Mucosa of descending colon (tissue), 3 donors: Measurements from ENCODE around the gene LPCAT1. TPM values are rescaled to one million over a fixed set of nuclear protein-coding genes. Genes with fewer than 3 reads are reported as not detected.

ENCODE experiments used
- ATAC-seq: fragments of 200-7000 bp; cut with Tn5 transposase; one replicate; pipeline ENCODE4 v1.9.1; 2020; ENCODE audit warnings: mild to moderate bottlenecking, moderate library complexity
- DNase-seq, 3 donors: peaks; one replicate each; pipeline ENCODE4 v3.0.0-alpha.2; 2020
- H3K36me3 ChIP-seq: fragments of 200-600 bp; one replicate; pipeline ENCODE4 v1.8.0; 2021; ENCODE audit warnings: low read depth, mild to moderate bottlenecking
- H3K4me1 ChIP-seq: fragments of 200-600 bp; one replicate; pipeline ENCODE4 v1.8.0; 2021; ENCODE audit warnings: low read depth, mild to moderate bottlenecking
- H3K4me3 ChIP-seq: fragments of 200-600 bp; one replicate; pipeline ENCODE4 v1.8.0; 2021; ENCODE audit warnings: mild to moderate bottlenecking
- H3K9me3 ChIP-seq: fragments of 200-600 bp; one replicate; pipeline ENCODE4 v1.8.0; 2021; ENCODE audit warnings: mild to moderate bottlenecking
- CTCF ChIP-seq: fragments of 200-600 bp; IDR thresholded peaks from one replicate; pipeline ENCODE4 v1.8.0; 2022; ENCODE audit warnings: antibody characterized with exemption, mild to moderate bottlenecking
- intact Hi-C, 2 donors: fragments of 100-400 bp; cut with DNase I in 1 of 2; cut with micrococcal nuclease in 1 of 2; formaldehyde crosslinking; loops; one replicate each; pipeline versions ENCODE4 v1.11.0 to v1.11.1; 2022; cut with DNase I, micrococcal nuclease
- total RNA-seq, 3 donors: library from RNA; stranded (reverse); fragmentation: NEBNext Ultra II Directional in 2 of 3; extraction: Animal tissue kit (Norgen Biotek cat#: 25700) in 2 of 3; gene quantifications; one replicate each; pipeline versions ENCODE4 v1.2.1 to v1.2.4, GENCODE V29; 2021 to 2023
- donor health status: DM: no; HTN: no; CAD: no; lungs with moderate emphysema.
- donor health status: DM: no; HTN: no; CAD: no.
- donor health status: DM: no; HTN: yes; CAD: no.

The LPCAT1 gene
- total RNA-seq, 3 donors from 2014 or later: 6.7 to 27.2 (median 26.0) TPM

GRCh38 chr5:1548702-1549474 lies 25.1 kb upstream of the LPCAT1 start:
- Histone ChIP-seq H3K36me3 (no peaks in the 10 kb centered on the region), H3K9me3 (no peaks in the 10 kb centered on the region), H3K4me3 (no peak overlapping the region), H3K4me1 (no peaks in the 10 kb centered on the region)
- DNase-seq (no peak), ATAC-seq (peak; percentile 58)
- intact Hi-C loops: no loop called here
- TF ChIP-seq CTCF: no peak

- no peak overlapping the region for H3K4me3 ChIP-seq
- H3K9me3 ChIP-seq: no peaks in the 10 kb centered on the region
- no peaks in the 10 kb centered on the region for H3K36me3 ChIP-seq
- no peaks in the 10 kb centered on the region for H3K4me1 ChIP-seq
- intact Hi-C loops: no loop called here
- TF ChIP-seq CTCF: no peak
- no peak for DNase-seq
- no peak for ATAC-seq
These were observed 23.9 kb upstream of the LPCAT1 start for GRCh38 chr5:1547655-1548054.

- Histone ChIP-seq H3K36me3 (no peaks in the 10 kb centered on the region), H3K4me1 (no peaks in the 10 kb centered on the region), H3K9me3 (no peaks in the 10 kb centered on the region), H3K4me3 (no peak overlapping the region)
- no peak for TF ChIP-seq CTCF
- ATAC-seq (no peak), DNase-seq (no peak)
- intact Hi-C loops: no loop called here
These were observed 23.5 kb upstream of the LPCAT1 start for GRCh38 chr5:1547236-1547635.

- ATAC-seq (peak; percentile 12), DNase-seq (no peak)
- no peak for TF ChIP-seq CTCF
- Histone ChIP-seq H3K36me3 (no peaks in the 10 kb centered on the region), H3K4me3 (no peak overlapping the region), H3K9me3 (no peaks in the 10 kb centered on the region), H3K4me1 (no peaks in the 10 kb centered on the region)
- intact Hi-C loops: no loop called here
These were observed 22.8 kb upstream of the LPCAT1 start for GRCh38 chr5:1546556-1546955.

- Histone ChIP-seq H3K36me3 (no peaks in the 10 kb centered on the region), H3K4me1 (no peaks in the 10 kb centered on the region), H3K9me3 (no peaks in the 10 kb centered on the region), H3K4me3 (no peak overlapping the region)
- intact Hi-C loops: no loop called here
- no peak for TF ChIP-seq CTCF
- ATAC-seq (peak; percentile 20), DNase-seq (no peak)
These were observed 22.1 kb upstream of the LPCAT1 start for GRCh38 chr5:1545805-1546355.
